Adrenal gland (tissue), 12 donors: ENCODE results near the gene OTX1. TPM values are rescaled to one million over a fixed set of nuclear protein-coding genes. Genes with fewer than 3 reads are reported as not detected.

Experiments
- DNase-seq, 7 donors: peaks; one replicate each; pipeline ENCODE4 v3.0.0-alpha.2; 2019 to 2020
- H3K27ac ChIP-seq, 5 donors: fragments of 200-600 bp; sonication (generic) in 4 of 5; 1 replicate in 3 of 5; 2 replicates in 2 of 5; pipeline versions ENCODE4 v1.5.1 to v1.8.0; 2016 to 2020; ENCODE audit warnings: mild to moderate bottlenecking in 1 of 5
- H3K27me3 ChIP-seq: fragments of 200-600 bp; 2 replicates; pipeline ENCODE4 v1.8.0; 2021
- H3K36me3 ChIP-seq, 2 donors: fragments of 200-600 bp; replicated peaks in 1 of 2; 1 replicate in 1 of 2; 2 replicates in 1 of 2; pipeline versions ENCODE4 v1.5.1 to v1.8.0; 2018 to 2022
- H3K4me1 ChIP-seq, 2 donors: fragments of 200-600 bp; replicated peaks in 1 of 2; 1 replicate in 1 of 2; 2 replicates in 1 of 2; pipeline versions ENCODE4 v1.5.1 to v1.8.0; 2018 to 2021
- H3K4me3 ChIP-seq, 4 donors: fragments of 200-600 bp; sonication (generic) in 3 of 4; one replicate each; pipeline ENCODE4 v1.5.1; 2016 to 2018
- H3K9me3 ChIP-seq, 3 donors: fragments of 200-600 bp; sonication (generic) in 1 of 3; replicated peaks in 1 of 3; 1 replicate in 2 of 3; 2 replicates in 1 of 3; pipeline versions ENCODE4 v1.5.1 to v1.8.0; 2016 to 2021
- POLR2A ChIP-seq, 2 donors: fragments of 450-650 bp; IDR thresholded peaks; one replicate each; pipeline ENCODE4 v1.6.1; 2017; ENCODE audit warnings: antibody characterized with exemption in 2 of 2, mild to moderate bottlenecking in 2 of 2, moderate library complexity in 1 of 2
- WGBS, 4 donors: extraction: QIAGEN DNeasy Blood & Tissue Kit in 2 of 4; methylation state at CpG; one replicate each; pipeline versions ENCODE4 v1.1.5 to v1.1.7; 2013 to 2017; 5-methylcytosine and 5-hydroxymethylcytosine counted together
- intact Hi-C, 2 donors: fragments of 100-400 bp; cut with DNase I; formaldehyde crosslinking; loops; one replicate each; pipeline versions ENCODE4 v1.14.1 to v1.15.0; 2022 to 2023
- polyA plus RNA-seq, 3 donors: library from polyadenylated mRNA; stranded (reverse); fragments of 200-250 nt in 2 of 3; fragments of 350-450 nt in 1 of 3; fragmentation: Illumina TruSeq in 1 of 3; extraction: RNeasy Lipid Tissue Mini Kit (QIAGEN cat#74804) in 1 of 3; gene quantifications; one replicate each; pipeline ENCODE4 v1.2.3, GENCODE V29; 2013 to 2014
- total RNA-seq, 9 donors: library from RNA; depleted of rRNA in 4 of 9; stranded (reverse); fragments of >200 nt in 4 of 9; fragments of 120-200 nt in 1 of 9; fragmentation: NEBNext Ultra II Directional in 1 of 9; extraction: Animal tissue kit (Norgen Biotek cat#: 25700) in 1 of 9; gene quantifications; one replicate each; pipeline versions ENCODE4 v1.1.0 to v1.2.4, GENCODE V29; 2013 to 2023
- TF ChIP-seq, protein P1 (sequence below), 6 experiments: fragments of 450-650 bp in 4 of 6; fragments of 200-600 bp in 2 of 6; sonication (generic) in 1 of 6; IDR thresholded peaks; 1 replicate in 5 of 6; 2 replicates in 1 of 6; pipeline versions ENCODE4 v1.5.1 to v1.8.0; 2016 to 2021; ENCODE audit warnings: antibody characterized with exemption in 6 of 6, mild to moderate bottlenecking in 2 of 6, moderate library complexity in 1 of 6
- donor health status: healthy with polysubstance abuse.
- donor health status: Bipolar disorder and iron deficiency.
- donor health status: DM: yes; HTN: yes; CAD: no.
- donor health status: DM: no; HTN: no; CAD: no.
- donor health status: DM: no; HTN: no; CAD: no.
- donor health status: DM: yes; HTN: yes; CAD: no.

OTX1 gene
- total and polyA plus RNA-seq, 12 donors = 0.24 TPM; not detected in 11

DNA sequence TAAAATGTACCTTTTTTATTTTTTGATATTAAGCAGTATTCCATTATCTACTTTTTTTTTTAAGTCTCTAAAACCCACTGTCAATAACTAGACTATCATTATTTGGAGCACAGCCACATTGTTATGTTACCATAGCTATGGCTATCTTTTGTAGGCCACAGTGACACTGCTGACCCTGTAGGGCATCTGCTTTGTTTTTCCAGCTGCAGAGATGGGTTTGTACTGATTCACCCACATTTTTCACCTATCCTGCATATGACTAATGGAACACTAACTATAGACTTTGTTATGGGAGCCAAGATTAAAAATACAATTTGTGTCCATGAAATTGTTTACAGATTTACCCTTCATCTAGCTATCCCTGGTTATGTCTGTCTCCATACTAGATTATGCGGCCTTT is 21.6 kb upstream of the OTX1 start:
- no peaks in the 10 kb centered on the region for H3K9me3 ChIP-seq
- H3K4me1 ChIP-seq = no peaks in the 10 kb centered on the region
- H3K4me3 ChIP-seq = no peak overlapping the region
- TF ChIP-seq, protein P1, sequence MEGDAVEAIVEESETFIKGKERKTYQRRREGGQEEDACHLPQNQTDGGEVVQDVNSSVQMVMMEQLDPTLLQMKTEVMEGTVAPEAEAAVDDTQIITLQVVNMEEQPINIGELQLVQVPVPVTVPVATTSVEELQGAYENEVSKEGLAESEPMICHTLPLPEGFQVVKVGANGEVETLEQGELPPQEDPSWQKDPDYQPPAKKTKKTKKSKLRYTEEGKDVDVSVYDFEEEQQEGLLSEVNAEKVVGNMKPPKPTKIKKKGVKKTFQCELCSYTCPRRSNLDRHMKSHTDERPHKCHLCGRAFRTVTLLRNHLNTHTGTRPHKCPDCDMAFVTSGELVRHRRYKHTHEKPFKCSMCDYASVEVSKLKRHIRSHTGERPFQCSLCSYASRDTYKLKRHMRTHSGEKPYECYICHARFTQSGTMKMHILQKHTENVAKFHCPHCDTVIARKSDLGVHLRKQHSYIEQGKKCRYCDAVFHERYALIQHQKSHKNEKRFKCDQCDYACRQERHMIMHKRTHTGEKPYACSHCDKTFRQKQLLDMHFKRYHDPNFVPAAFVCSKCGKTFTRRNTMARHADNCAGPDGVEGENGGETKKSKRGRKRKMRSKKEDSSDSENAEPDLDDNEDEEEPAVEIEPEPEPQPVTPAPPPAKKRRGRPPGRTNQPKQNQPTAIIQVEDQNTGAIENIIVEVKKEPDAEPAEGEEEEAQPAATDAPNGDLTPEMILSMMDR (IDR thresholded peaks at IDR 0.05) = no peak
- TF ChIP-seq POLR2A (IDR thresholded peaks at IDR 0.05) = no peak
- intact Hi-C loops = no loop called here
- H3K27ac ChIP-seq = no peak overlapping the region
- WGBS, 4 donors = 95 to 100% (median 98%) methylated on average over 1 of the region's 1 CpG
- DNase-seq = no peak
- no peaks in the 10 kb centered on the region for H3K36me3 ChIP-seq
- no peaks in the 10 kb centered on the region for H3K27me3 ChIP-seq

DNA sequence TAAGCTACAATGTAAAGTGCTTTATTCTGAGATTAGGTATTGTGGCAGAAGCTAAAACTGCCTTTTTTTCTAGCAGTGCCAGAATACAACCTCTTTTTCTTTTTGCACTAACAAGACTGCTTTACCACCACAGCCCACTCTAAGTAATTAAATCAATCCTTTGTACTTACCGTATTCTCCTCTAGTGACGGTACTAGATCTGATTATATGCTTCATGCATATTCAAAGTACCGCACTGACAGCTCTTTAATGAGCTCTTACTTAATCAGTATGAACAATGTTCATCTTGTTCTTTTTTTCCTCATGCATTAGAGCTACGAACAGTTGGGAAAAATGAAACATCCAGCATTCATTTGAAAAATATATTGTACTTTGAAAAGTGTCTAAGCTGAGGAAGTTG is 16.1 kb upstream of the OTX1 start:
- no peak for DNase-seq
- no peak overlapping the region for H3K27ac ChIP-seq
- no peaks in the 10 kb centered on the region for H3K4me1 ChIP-seq
- 93 to 98% (median 94%) methylated on average over 4 of the region's 4 CpGs for WGBS, 4 donors
- no peaks in the 10 kb centered on the region for H3K27me3 ChIP-seq
- intact Hi-C loops = no loop called here
- no peaks in the 10 kb centered on the region for H3K36me3 ChIP-seq
- H3K4me3 ChIP-seq = no peak overlapping the region
- H3K9me3 ChIP-seq = no peaks in the 10 kb centered on the region
- TF ChIP-seq POLR2A (IDR thresholded peaks at IDR 0.05) = no peak
- TF ChIP-seq, protein P1 (IDR thresholded peaks at IDR 0.05) = no peak

DNA sequence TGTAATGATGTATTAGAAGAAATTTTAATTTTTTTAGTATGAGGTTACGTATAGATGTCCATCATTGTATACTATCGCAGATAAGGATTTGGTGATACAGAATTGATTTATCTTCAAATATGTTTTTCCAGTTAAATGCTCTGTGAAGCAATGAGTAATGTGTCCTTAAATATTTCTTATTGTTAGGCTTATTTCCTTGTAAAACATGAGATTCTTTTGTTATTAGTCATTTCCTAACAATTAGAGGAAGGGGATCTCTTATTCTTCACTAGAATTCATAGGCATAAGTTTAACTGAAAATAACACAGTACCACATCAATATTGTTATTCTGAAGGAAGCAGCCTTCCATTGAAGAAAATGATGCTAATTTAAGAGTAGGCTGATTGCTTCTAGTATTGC is 15.5 kb upstream of the OTX1 start:
- no peak for DNase-seq
- H3K27ac ChIP-seq = no peak overlapping the region
- H3K4me1 ChIP-seq = no peaks in the 10 kb centered on the region
- no peak overlapping the region for H3K4me3 ChIP-seq
- 94 to 99% (median 96%) methylated on average over 2 of the region's 2 CpGs for WGBS, 4 donors
- TF ChIP-seq POLR2A (IDR thresholded peaks at IDR 0.05) = no peak
- TF ChIP-seq, protein P1 (IDR thresholded peaks at IDR 0.05) = no peak
- no peaks in the 10 kb centered on the region for H3K27me3 ChIP-seq
- intact Hi-C loops = no loop called here
- no peaks in the 10 kb centered on the region for H3K36me3 ChIP-seq
- H3K9me3 ChIP-seq = no peaks in the 10 kb centered on the region

DNA sequence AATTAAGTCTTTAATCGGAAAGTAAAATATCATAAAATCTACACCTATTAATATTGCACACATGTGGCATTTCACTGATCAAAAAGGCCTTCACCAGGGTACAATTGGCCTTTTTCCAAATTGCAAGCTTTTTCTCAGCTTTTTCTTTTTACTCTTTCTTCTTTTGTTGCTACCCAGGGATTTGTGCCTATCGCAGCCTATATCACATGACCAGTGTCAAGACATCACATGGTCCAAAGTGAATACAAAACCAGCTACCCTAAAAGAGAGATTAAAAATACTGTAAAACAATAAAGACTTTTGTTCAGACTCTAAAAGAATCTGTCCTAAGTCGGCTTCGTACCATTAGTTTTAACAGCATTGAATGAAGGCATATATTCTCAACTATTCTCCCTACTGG is 15.0 kb upstream of the OTX1 start:
- Histone ChIP-seq H3K4me1 (no peaks in the 10 kb centered on the region), H3K9me3 (no peaks in the 10 kb centered on the region), H3K27me3 (no peaks in the 10 kb centered on the region), H3K4me3 (no peak overlapping the region), H3K36me3 (no peaks in the 10 kb centered on the region), H3K27ac (no peak overlapping the region)
- TF ChIP-seq, protein P1 (IDR thresholded peaks at IDR 0.05) = no peak
- TF ChIP-seq POLR2A (IDR thresholded peaks at IDR 0.05) = no peak
- 95 to 97% (median 96%) methylated on average over 4 of the region's 4 CpGs for WGBS, 4 donors
- DNase-seq = no peak
- intact Hi-C loops = no loop called here
